ENCODE measurements around the gene ZCCHC7. TPM values are rescaled to one million over a fixed set of nuclear protein-coding genes. Genes with fewer than 3 reads are reported as not detected.

Gene ZCCHC7
- total RNA-seq, 4 donors from 2014 or later: 22.1 to 31.9 (median 25.6) TPM

GRCh38 chr9:37350486-37351190 is 230.3 kb downstream of the ZCCHC7 start:
- WGBS, 2 donors: 93 to 98% methylated on average over 2 of the region's 2 CpGs
- H3K4me3 ChIP-seq (replicated peaks in 1 of 3): no peak overlapping the region
- DNase-seq: no peak
- H3K4me1 ChIP-seq: no peaks in the 10 kb centered on the region
- H3K27ac ChIP-seq: no peak overlapping the region
- intact Hi-C loops (cut with DNase I): no loop called here
- H3K27me3 ChIP-seq: no peaks in the 10 kb centered on the region
- no peaks in the 10 kb centered on the region for H3K36me3 ChIP-seq
- TF ChIP-seq CTCF (IDR thresholded peaks at IDR 0.05) (no peak), POLR2A (IDR thresholded peaks at IDR 0.05) (no peak)
- H3K9me3 ChIP-seq: no peaks in the 10 kb centered on the region

GRCh38 chr9:37353791-37354190 is 233.4 kb downstream of the ZCCHC7 start:
- Histone ChIP-seq H3K27ac (no peak overlapping the region), H3K9me3 (no peaks in the 10 kb centered on the region), H3K27me3 (no peaks in the 10 kb centered on the region), H3K4me3 (replicated peaks in 1 of 3) (no peak overlapping the region), H3K36me3 (peaks cover 0 to 4% of the 10 kb centered on the region in 2 donors), H3K4me1 (no peaks in the 10 kb centered on the region)
- intact Hi-C loops (cut with DNase I): no loop called here
- DNase-seq: no peak
- TF ChIP-seq POLR2A (IDR thresholded peaks at IDR 0.05) (no peak), CTCF (IDR thresholded peaks at IDR 0.05) (no peak)
- WGBS, 2 donors: 94 to 97% methylated on average over 2 of the region's 2 CpGs

GRCh38 chr9:37362430-37362829 is 242.1 kb downstream of the ZCCHC7 start:
- H3K36me3 ChIP-seq: no peaks in the 10 kb centered on the region
- no peaks in the 10 kb centered on the region for H3K4me1 ChIP-seq
- TF ChIP-seq POLR2A (IDR thresholded peaks at IDR 0.05): no peak
- no peak for TF ChIP-seq CTCF (IDR thresholded peaks at IDR 0.05)
- H3K27me3 ChIP-seq: no peaks in the 10 kb centered on the region
- WGBS, 2 donors: 88 to 90% methylated on average over 4 of the region's 4 CpGs
- H3K9me3 ChIP-seq: no peaks in the 10 kb centered on the region
- DNase-seq: no peak
- H3K27ac ChIP-seq: no peak overlapping the region
- H3K4me3 ChIP-seq (replicated peaks in 1 of 3): no peak overlapping the region
- intact Hi-C loops (cut with DNase I): no loop called here

- intact Hi-C loops (cut with DNase I): no loop called here
These were observed 242.8 kb downstream of the ZCCHC7 start for GRCh38 chr9:37363124-37363523.

More at GRCh38 chr9:37363124-37363523, 242.8 kb downstream of the ZCCHC7 start:
- Histone ChIP-seq H3K36me3 (no peaks in the 10 kb centered on the region), H3K4me1 (no peaks in the 10 kb centered on the region), H3K27ac (no peak overlapping the region), H3K4me3 (replicated peaks in 1 of 3) (no peak overlapping the region), H3K27me3 (no peaks in the 10 kb centered on the region), H3K9me3 (no peaks in the 10 kb centered on the region)
- no peak for DNase-seq
- WGBS, 2 donors: 85 to 89% methylated on average over 4 of the region's 4 CpGs
- no peak for TF ChIP-seq CTCF (IDR thresholded peaks at IDR 0.05)
- TF ChIP-seq POLR2A (IDR thresholded peaks at IDR 0.05): no peak

Data from thyroid gland (tissue), 4 donors.